ENCODE data around the gene CASK.

Gene CASK

GRCh38 chrX:41952102-41952501 lies 28.7 kb upstream of the CASK start:
- no peak overlapping the region for H3K4me3 ChIP-seq (ENCODE audit: low read depth, low read length)
- no peak for TF ChIP-seq CTCF (IDR thresholded peaks at IDR 0.05; ENCODE audit: borderline replicate concordance, insufficient read depth, low read depth, low read length)

GRCh38 chrX:41946989-41947612 lies 23.7 kb upstream of the CASK start:
- TF ChIP-seq CTCF (IDR thresholded peaks at IDR 0.05; ENCODE audit: borderline replicate concordance, insufficient read depth, low read depth, low read length): no peak
- H3K4me3 ChIP-seq (ENCODE audit: low read depth, low read length): no peak overlapping the region

- no peak for TF ChIP-seq CTCF (IDR thresholded peaks at IDR 0.05; ENCODE audit: borderline replicate concordance, insufficient read depth, low read depth, low read length)
Measured at GRCh38 chrX:41946235-41946634, 22.9 kb upstream of the CASK start.

GRCh38 chrX:41935832-41936231 lies 12.5 kb upstream of the CASK start:
- no peak for TF ChIP-seq CTCF (IDR thresholded peaks at IDR 0.05; ENCODE audit: borderline replicate concordance, insufficient read depth, low read depth, low read length)

More at GRCh38 chrX:41946235-41946634, 22.9 kb upstream of the CASK start:
- H3K4me3 ChIP-seq (ENCODE audit: low read depth, low read length): no peak overlapping the region

GRCh38 chrX:41933546-41933945 lies 10.2 kb upstream of the CASK start:
- H3K4me3 ChIP-seq (ENCODE audit: low read depth, low read length): no peak overlapping the region
- TF ChIP-seq CTCF (IDR thresholded peaks at IDR 0.05; ENCODE audit: borderline replicate concordance, insufficient read depth, low read depth, low read length): no peak

More at GRCh38 chrX:41935832-41936231, 12.5 kb upstream of the CASK start:
- H3K4me3 ChIP-seq (ENCODE audit: low read depth, low read length): no peak overlapping the region

- TF ChIP-seq CTCF (IDR thresholded peaks at IDR 0.05; ENCODE audit: borderline replicate concordance, insufficient read depth, low read depth, low read length): no peak
- H3K4me3 ChIP-seq (ENCODE audit: low read depth, low read length): no peak overlapping the region
Measured at GRCh38 chrX:41932885-41933284, 9.5 kb upstream of the CASK start.

GRCh38 chrX:41931591-41931990 lies 8.2 kb upstream of the CASK start:
- no peak overlapping the region for H3K4me3 ChIP-seq (ENCODE audit: low read depth, low read length)
- TF ChIP-seq CTCF (IDR thresholded peaks at IDR 0.05; ENCODE audit: borderline replicate concordance, insufficient read depth, low read depth, low read length): no peak

Measured in GM12875 (cell line).